ENCODE measurements around the gene CD14.

GRCh38 chr5:140642718-140643117 is 9.7 kb upstream of the CD14 start:
- TF ChIP-seq ZBTB33 (IDR thresholded peaks at IDR 0.05; ENCODE audit: extremely low read depth, insufficient replicate concordance, low read length), result no peak
- no peak for TF ChIP-seq CEBPB (IDR thresholded peaks at IDR 0.05; ENCODE audit: low read depth)
- no peak for TF ChIP-seq POLR2AphosphoS5 (IDR thresholded peaks at IDR 0.05; ENCODE audit: low read depth, low read length)
- TF ChIP-seq CTCF (IDR thresholded peaks at IDR 0.05 in 2 of 3, conservative IDR thresholded peaks at IDR 0.05 in 1 of 3; ENCODE audit: borderline replicate concordance in 1 of 3, insufficient read depth in 1 of 3, low read depth in 2 of 3, low read length in 2 of 3), result no peak
- no peak for TF ChIP-seq POLR2A (IDR thresholded peaks at IDR 0.05; ENCODE audit: borderline replicate concordance, extremely low read depth, insufficient read depth, insufficient read length)
- no peak for TF ChIP-seq ZNF274 (IDR thresholded peaks at IDR 0.05; ENCODE audit: low read depth, low read length)
- TF ChIP-seq SIN3A (IDR thresholded peaks at IDR 0.05; ENCODE audit: low read depth), result no peak
- no peak for TF ChIP-seq TCF7L2 (IDR thresholded peaks at IDR 0.05; ENCODE audit: borderline replicate concordance, extremely low read depth, insufficient read depth, insufficient read length)
- no peak for TF ChIP-seq ATF3 (IDR thresholded peaks at IDR 0.05)
